Chondrocyte (in vitro differentiated cells): ENCODE data around the gene CGREF1. TPM values are rescaled to one million over a fixed set of nuclear protein-coding genes. Genes with fewer than 3 reads are reported as not detected.

Experiments used
- DNase-seq: peaks from one replicate; pipeline ENCODE4 v3.0.0; 2021; ENCODE audit warnings: mixed read lengths, low spot score
- H3K27ac Mint-ChIP-seq: one replicate; pipeline ENCODE4 v1.8.0; 2021; ENCODE audit warnings: mild to moderate bottlenecking, moderate library complexity, mixed read lengths; ENCODE audit not compliant: unreplicated experiment
- H3K27me3 Mint-ChIP-seq: 2 replicates; pipeline ENCODE4 v1.8.0; 2021; ENCODE audit warnings: low read depth, mixed read lengths
- H3K36me3 Mint-ChIP-seq: 2 replicates; pipeline ENCODE4 v1.8.0; 2021; ENCODE audit warnings: low read depth, mixed read lengths
- H3K4me1 Mint-ChIP-seq: 2 replicates; pipeline ENCODE4 v1.8.0; 2021; ENCODE audit warnings: low read depth, mild to moderate bottlenecking, mixed read lengths
- H3K4me3 Mint-ChIP-seq: one replicate; pipeline ENCODE4 v1.8.0; 2021; ENCODE audit warnings: mild to moderate bottlenecking, moderate library complexity, mixed read lengths; ENCODE audit not compliant: unreplicated experiment
- H3K9me3 Mint-ChIP-seq: 2 replicates; pipeline ENCODE4 v1.8.0; 2021; ENCODE audit warnings: low read depth, mixed read lengths
- CTCF ChIP-seq: fragments of 200-600 bp; sonication (generic); IDR thresholded peaks from 2 replicates; pipeline ENCODE4 v1.5.0; 2021; ENCODE audit warnings: antibody characterized with exemption, mild to moderate bottlenecking, moderate library complexity
- total RNA-seq: library from RNA; stranded (reverse); gene quantifications from 3 replicates; pipeline ENCODE4 v1.2.1, GENCODE V29; 2021

Gene CGREF1
- total RNA-seq, 1 donor from 2014 or later = 15.9 TPM

- peaks cover 9% of the 10 kb centered on the region for H3K4me1 Mint-ChIP-seq
- peak overlapping the region; percentile 66 for H3K4me3 Mint-ChIP-seq
- H3K9me3 Mint-ChIP-seq = no peaks in the 10 kb centered on the region
- no peak for TF ChIP-seq CTCF
- DNase-seq = no peak
- H3K27ac Mint-ChIP-seq = no peak overlapping the region
- H3K27me3 Mint-ChIP-seq = no peaks in the 10 kb centered on the region
- H3K36me3 Mint-ChIP-seq = no peaks in the 10 kb centered on the region
These were observed 22.9 kb downstream of the CGREF1 start for GRCh38 chr2:27095745-27096651.

GRCh38 chr2:27095427-27095744 lies 23.5 kb downstream of the CGREF1 start:
- Mint-ChIP-seq H3K36me3 (no peaks in the 10 kb centered on the region), H3K4me3 (no peak overlapping the region), H3K27ac (no peak overlapping the region), H3K4me1 (peaks cover 9% of the 10 kb centered on the region), H3K27me3 (no peaks in the 10 kb centered on the region), H3K9me3 (no peaks in the 10 kb centered on the region)
- no peak for TF ChIP-seq CTCF
- no peak for DNase-seq

DNA sequence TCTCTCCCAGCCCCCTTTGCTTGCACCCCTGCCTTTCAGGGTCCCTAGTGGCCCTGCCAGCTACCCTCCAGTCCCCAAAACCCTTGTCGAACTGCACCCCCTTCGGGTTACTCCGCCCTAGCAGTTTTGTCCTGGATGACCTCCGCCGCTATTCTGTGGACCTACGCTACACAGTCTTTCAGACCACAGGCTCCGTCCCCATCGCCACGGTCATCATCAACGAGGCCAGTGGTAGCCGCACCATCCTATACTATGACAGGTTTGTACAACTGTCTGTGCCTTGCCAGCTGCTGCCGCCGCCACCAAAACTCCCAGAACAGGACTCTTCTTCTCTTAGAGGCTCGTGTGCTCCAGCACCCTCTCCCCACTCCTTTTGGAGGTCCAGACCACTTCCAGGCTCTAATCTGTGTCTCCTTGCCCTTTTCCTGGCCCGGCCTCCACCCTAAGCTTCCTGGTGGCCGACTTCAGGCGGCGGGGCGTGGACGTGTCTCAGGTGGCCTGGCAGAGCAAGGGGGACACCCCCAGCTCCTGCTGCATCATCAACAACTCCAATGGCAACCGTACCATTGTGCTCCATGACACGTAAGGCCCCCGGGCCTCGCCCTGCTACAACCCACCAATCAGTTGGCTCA lies 24.5 kb downstream of the CGREF1 start:
- no peaks in the 10 kb centered on the region for H3K27me3 Mint-ChIP-seq
- H3K9me3 Mint-ChIP-seq = no peaks in the 10 kb centered on the region

DNA sequence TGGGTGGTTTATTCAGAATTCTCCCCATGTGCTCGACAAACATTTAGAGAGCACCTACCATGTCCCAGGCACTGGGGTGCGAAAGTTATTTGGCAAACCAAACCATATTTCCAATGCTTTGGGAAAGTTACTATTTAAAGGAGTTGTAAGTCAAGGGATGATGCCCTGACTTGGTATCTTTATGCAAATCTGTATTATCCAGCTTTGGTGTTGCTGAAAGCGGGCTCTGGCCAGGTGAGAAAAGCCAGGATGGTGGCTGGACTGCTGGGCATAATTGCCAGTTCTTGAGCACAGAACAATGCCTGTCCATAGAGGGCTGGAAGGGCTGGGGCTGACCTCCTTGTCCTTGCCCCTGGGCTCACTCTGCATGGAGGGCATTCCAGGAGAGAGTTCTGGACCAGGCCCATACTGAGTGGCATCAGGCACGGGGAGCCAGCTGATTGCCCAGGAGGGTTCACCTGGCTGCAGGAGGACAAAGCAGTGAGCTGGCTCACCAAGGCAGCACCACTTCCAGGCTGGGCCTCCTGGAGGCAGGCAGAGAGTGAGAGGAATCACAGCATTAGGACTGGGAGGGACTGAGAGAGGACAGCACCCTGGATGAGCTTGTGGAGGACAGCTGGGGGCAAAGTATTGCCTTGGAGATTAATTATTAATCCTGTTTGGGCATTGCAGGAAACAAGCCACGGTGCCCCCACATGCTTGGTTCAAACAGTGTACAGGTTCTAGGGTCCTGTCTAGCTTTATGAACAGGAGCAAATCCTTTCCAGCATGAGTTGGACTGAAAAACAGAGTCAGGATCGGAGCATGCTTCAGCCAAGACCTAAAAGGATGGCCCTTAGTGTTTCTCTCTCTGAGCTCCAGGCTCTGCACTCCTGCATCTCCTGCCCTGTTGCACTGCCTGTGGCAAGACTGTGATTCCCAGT lies 25.2 kb downstream of the CGREF1 start:
- no peaks in the 10 kb centered on the region for H3K27me3 Mint-ChIP-seq
- H3K36me3 Mint-ChIP-seq = no peaks in the 10 kb centered on the region
- no peak for TF ChIP-seq CTCF
- DNase-seq = no peak
- no peak overlapping the region for H3K27ac Mint-ChIP-seq
- H3K4me3 Mint-ChIP-seq = no peak overlapping the region
- peaks cover 9% of the 10 kb centered on the region for H3K4me1 Mint-ChIP-seq
- no peaks in the 10 kb centered on the region for H3K9me3 Mint-ChIP-seq

More for the DNA sequence above, 24.5 kb downstream of the CGREF1 start:
- DNase-seq = no peak
- Mint-ChIP-seq H3K4me3 (no peak overlapping the region), H3K36me3 (no peaks in the 10 kb centered on the region), H3K27ac (no peak overlapping the region), H3K4me1 (peaks cover 9% of the 10 kb centered on the region)
- TF ChIP-seq CTCF = no peak
